GM21619 (cell line): Measurements from ENCODE around the gene SPART.

Experiments used
- ATAC-seq: cut with Tn5 transposase; IDR thresholded peaks from one replicate; pipeline ENCODE4 v1.9.1; 2021; ENCODE audit not compliant: unreplicated experiment

Gene SPART, protein sequence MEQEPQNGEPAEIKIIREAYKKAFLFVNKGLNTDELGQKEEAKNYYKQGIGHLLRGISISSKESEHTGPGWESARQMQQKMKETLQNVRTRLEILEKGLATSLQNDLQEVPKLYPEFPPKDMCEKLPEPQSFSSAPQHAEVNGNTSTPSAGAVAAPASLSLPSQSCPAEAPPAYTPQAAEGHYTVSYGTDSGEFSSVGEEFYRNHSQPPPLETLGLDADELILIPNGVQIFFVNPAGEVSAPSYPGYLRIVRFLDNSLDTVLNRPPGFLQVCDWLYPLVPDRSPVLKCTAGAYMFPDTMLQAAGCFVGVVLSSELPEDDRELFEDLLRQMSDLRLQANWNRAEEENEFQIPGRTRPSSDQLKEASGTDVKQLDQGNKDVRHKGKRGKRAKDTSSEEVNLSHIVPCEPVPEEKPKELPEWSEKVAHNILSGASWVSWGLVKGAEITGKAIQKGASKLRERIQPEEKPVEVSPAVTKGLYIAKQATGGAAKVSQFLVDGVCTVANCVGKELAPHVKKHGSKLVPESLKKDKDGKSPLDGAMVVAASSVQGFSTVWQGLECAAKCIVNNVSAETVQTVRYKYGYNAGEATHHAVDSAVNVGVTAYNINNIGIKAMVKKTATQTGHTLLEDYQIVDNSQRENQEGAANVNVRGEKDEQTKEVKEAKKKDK

DNA sequence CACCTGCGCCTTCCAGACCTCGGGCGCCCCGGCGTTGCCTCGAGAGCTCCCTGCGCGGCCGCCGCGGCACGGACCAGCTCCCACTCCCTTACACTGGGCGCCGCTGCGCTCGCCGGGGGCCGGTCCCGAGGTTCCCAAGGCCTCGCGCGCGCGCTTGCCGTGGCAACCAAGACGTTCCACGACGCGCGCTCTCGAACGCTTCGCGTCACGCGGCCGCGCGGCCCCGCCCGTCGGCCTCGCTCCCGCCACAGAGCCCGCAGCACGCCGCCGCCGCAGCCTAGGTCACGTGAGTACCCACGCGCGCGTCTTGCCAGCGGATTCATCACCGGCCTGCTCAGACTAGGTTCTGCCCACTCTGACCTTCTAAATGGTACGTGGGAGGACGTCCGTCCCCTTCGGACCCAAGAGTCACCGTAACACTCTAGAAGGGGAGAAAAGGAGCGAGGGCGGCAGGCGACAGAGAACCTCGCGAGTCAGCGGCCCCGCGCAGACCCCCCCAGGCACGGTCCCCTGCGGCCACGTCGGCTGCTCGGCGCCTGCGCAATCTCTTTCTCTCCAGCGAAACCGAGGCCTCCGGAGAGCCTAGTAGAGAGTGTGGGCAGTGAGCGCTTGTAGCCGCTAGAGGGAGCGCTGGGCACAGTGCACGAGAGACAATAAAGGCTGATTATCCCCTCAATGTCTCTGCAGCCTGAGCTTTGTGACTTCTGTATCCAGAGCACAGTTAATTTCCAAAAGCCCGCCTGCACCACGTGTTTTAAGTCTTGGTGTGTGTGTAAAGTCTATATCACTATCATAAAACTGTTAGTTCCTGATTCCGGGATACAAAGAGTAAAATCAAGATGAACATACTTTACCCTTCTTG lies at the start of gene SPART:
TSS of gene SPART (minus strand) at position 173 of the 862 bp plus-strand sequence. CDS start 10,564 bp downstream, outside the sequence.
- peak; percentile 96 for ATAC-seq

DNA sequence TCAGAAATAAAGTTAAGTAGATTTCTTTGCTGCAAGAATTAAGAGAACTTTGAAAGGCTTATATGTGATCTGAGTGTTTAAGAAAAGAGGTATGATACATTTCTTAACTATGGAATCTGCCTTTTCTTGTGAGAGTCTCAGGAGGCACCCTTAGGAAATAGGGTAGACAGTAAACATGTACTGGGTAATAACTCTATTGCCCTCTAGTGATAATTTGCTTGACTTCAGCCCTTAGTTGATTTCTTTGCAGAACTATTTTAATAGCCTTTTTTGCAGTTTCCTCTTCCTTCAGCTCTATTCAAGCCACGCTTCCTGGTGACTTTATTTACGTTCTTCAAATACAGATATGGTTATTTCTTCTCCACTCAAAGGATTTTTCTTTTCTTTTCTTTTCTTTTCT lies 49.1 kb upstream of the SPART start:
- no peak for ATAC-seq

DNA sequence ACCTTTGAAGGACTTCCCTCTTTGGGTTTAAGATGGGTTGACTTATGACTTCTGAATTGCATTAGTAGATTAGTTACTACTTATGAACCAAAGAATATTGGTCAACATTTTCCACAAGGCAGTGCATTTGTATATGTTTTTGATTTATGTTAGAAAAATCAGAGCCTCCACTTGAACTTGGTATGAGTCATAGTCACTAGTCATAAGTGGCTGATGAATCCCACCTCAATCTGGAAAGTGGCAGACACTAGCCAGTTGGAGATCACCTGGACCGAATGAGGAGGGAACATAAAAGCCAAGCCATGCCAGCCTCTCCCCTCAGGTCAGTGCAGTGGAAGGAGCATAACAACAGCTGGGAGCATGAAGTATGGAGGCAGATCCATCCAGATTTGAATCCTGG lies 39.3 kb upstream of the SPART start:
- no peak for ATAC-seq

DNA sequence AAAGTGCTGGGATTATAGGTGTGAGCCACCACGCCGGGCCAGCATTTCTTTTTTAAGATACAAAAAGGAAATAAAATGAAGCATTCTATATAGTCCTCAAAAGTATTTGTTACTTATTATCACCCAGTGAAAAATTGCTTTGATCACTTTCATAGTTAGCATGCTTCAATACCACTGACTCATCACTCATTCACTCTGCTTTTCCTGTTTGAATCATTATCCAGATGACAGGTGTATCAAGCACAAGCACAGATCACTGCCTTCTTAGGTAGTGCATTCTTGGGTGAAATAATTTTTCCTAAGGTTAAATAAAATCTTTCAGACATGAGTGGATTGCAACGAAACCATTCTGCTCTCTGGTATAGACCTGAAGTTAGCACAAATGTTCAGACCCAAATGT lies 35.8 kb upstream of the SPART start:
- no peak for ATAC-seq

DNA sequence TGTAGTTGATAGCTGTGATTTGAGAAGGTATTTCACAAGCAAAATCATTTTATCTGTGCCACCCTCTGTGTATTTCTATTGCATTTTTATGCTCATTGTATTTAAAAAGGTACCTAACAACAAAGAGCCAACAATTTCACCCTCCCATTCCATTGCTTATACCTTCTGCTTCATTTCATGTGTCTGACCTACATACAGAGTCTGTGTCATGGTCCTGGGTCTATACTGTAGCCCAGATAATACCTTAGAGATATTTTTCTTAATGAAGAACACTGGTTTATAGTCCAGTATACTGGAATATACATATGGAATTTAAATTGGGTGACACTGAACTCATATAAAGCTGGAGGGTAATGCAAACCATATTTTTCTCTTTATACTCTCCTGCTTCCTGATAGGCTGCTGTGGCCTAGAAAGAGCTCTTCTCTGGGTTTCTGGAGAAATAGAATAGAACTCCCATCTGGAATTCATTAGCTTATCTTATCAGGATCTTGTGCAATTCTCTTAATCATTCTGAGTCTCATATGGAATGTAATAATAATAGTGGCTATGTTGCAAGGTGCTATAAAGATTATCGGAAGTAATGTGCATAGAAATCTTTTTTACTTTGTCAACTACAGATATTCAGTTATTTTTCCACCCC lies 31.8 kb upstream of the SPART start:
- ATAC-seq: no peak

DNA sequence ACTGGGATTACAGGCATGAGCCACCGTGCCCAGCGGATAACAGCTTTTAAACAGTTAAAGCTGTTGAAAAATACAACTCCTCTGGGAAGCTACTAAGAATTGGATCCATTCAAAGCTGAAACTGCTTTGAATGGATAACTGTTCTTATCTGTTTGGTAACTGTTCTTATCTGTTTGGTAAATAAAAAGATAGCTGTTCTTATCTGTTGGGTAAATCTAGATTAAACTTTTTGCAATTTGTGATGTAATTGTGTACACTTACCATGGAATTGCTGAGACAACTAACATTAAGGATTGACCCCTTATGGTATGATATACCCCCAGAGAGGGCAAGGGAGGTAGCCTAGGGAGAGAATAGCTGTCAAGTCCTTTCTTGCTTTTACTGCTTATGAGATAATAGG lies 27.9 kb upstream of the SPART start:
- no peak for ATAC-seq

DNA sequence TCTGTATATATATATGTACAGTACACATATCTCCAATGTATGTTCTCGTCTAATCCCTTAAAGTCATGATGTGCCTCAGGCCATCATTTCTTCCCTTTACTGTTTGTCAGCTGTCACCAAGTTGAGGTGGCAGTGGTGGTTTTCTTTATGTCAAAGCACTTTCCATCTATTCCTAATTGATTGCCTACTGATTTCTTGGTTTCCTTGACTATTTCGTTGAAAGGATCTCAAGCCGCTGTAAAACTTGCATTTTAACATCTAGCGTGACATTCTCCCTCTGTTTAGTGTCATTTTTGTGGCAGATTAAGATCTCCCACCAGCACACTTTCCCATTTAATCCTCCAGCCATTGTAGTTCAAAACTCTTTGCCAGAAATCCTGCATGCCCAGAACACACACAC lies 25.0 kb upstream of the SPART start:
- ATAC-seq: no peak

DNA sequence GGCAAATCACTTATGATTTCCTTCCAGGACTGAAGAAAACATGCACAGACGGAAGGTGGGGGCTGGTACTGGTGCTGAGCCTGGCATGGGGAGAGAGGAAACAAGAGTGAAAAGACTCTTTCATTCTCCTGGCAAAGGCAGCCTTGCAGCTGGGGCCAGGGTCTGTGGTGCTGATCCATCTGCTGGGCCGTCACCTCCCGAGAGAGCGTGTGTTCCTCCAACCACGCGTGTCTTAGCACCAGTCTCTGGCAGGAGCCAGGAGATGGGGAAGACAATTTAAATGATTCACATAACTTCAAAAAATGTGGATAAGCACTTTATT lies 23.9 kb upstream of the SPART start:
- no peak for ATAC-seq

DNA sequence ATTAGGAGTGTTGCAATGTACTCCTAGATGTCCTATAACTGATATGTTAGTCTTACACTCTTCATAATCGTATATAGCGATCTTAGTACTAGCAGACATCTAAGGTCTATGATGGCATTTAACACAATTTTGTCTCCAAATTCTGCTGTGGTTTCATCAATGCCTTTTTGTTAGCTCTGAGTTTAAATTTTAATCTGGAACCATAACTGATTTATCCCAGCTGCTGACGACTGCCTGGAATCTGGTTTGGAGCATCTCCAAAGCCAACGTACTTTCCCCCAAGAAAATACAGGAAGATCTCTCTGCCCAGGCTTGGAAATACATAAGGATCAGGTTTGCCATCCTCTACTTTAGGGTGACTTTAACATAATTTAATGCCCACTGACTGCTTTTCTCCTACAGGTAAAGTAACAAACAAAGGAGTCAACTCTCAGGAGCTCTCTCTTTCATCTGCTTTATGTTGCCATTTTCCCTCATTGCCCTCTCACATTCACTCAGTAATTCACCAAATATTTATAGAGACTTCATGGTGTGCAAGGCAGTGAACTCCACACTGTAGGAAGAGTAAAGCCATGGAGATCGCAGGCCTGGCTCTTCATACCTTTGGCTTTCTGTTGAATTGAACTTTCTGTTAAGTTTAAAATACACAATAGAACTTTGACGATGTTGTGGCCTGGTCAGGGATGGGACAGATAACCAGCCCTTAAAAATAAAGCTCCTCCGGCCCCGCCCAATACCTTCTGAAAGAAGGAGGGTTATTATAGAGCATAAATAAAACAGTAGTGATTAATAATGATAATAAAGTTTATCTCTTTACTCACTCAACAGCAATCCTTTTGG lies 23.3 kb upstream of the SPART start:
- no peak for ATAC-seq

DNA sequence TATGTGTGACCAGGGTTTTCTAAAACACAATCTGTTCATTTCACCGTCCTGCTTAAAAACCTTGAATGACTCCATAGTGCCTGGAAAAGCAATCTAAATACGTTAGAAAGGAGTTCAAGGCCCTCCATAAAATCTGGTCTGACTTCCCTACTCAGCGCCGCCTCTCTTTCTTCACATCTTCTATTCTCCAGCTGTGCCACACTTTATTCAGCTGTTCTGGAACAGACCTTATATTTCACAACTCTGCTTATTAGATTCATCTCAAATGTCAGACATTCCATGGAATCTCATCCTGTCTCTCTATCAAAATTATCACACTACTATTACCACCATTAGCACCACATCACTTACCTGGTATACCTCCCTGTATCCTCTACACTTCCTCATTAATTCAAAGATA lies 19.8 kb upstream of the SPART start:
- no peak for ATAC-seq

DNA sequence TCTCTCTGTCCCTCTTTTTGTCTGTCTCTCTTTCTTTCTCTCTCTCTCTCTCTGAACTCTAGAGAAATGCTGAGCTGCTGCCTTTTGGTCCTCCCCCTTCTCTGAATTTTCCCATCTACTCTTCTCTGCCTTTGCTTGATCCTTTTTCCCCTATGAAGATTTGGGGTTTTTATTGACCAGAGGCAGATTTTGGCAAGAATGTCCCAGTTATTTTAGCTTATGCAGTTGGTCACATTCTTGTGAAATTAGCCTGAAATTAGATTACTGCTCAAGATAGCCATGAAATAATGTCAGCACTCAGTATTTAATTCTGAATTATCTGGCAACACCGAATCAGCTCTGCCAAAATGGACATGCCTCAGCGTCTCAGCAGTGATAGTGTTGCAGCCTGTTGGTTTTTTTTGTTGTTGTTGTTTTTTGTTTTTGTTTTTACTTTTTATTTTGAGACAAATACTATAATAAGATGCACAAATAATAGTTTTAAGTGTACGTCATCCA lies 17.2 kb upstream of the SPART start:
- ATAC-seq: no peak

DNA sequence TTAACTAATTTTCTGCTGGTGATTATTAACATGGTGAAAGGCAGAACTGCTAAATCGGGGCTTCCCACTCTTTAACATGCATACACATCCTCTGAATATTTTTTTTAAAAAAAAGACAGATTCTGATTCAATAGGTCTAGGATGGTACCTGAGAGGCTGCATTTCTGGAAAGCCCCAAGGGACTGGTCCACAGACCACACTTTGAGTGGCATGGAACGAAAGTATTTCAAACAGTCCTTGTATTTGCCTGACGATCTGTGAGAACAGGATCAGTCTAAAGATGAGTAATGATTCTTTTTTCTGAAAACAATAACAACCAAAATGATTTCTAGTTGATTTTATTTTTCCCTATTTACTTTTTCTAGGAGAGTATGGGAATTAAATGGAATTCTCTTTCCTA lies 16.7 kb upstream of the SPART start:
- peak; percentile 54 for ATAC-seq

DNA sequence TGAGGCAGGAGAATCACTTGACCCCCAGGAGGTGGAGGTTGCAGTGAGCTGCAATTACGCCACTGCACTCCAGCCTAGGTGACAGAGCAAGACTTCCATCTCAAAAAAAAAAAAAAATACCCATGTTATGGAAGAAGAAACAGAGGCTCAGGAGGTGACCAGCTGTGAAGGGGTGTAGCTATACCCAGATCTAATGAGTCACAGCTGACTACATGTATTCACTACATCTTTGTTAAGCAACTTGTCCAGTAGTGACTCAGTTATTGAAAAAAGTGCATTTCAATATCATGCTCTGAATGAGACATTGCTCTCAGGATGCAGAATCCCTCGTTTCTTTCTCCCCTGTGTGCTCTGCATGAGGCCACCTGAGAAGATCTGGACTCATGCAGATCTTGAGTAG lies 16.1 kb upstream of the SPART start:
- no peak for ATAC-seq

DNA sequence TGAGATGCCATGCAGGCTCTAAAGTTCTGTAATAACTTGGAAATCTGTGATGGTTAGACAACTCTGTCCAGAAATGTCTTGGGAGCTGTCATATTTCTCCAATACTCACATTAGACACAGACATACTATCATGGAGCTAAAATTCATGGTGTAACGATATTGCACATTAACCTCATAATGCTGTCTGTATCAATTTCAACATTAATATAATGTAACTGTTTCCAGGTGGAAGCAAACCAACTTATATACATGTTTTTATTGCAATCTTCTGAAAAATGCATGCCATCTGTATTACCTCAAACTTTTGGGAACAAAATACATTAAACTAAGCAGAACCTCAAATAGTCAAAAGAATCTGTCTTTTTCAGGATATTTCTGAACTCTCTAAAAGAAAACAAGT lies 14.7 kb upstream of the SPART start:
- ATAC-seq: no peak

DNA sequence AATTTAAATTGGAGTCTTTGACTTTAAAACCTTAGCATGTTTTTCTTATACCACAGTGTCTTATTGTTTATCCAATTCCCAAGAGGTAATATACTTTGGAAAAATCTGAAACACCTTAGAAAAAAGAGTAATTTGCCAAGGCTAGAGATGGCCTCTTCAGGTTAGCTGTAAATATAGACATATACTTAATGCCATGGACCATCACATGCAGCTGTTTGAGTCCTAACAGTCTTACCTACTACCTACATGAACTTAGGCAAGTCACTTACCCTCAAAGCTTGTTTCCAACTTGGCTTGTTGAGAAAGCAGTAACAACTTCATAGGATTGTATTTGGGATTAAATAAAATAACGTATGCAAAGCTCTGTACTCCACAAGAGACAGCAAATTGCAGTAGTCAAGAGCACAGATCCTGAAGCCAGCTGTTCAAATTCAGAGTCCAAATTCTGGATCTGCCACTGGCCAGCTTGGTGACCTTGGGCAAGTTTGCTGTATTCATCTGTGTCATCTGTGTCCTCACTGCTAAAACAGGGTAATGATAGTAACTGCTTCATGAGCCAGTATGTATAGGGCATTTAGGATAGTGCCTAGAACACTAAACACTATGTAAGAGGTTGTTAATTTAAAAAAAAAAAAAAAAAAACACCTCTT lies 13.2 kb upstream of the SPART start:
- ATAC-seq: no peak

DNA sequence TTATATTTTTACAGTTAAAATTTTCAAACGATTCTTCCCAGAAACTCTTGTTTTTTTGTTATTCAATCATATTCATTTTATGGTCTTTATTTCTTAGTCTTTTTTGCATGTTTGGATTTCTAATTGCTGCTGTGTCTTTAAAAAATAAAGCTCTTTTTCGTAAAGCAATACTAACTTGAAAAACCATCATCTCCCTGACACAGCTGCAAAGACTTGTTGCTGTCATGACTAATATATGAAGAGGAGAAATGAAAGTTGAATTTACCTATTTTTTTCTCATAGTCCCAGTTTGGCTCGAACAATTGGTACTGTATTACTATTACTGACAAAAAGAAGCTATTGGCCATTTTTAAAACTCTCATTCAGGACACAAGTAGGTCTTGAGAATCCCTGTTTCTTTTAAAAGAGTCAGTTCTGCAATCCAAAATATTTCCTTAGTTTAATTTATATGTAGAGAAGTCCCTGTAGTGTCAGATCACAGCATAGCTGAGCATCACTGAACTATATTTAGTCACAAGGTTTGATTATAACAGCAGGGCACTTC lies 12.1 kb upstream of the SPART start:
- ATAC-seq: no peak

DNA sequence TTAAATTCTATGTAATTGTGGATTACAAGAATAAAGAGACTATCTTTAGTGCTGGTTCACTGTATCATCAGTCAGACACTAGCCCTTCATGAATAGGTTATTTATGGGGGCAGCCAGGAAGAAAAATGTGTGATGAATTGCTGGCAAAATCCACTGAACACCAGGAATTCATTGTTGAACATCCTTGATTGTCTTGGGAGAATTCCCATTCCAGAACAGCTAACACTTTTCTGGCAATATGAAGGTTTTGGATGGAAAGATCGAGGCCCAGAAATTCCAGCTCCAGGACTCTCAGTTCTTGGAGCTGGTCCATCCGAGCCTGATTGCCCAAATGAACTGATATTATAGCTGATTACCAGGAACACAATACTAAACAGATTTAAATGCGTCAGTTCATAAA lies 11.5 kb upstream of the SPART start:
- no peak for ATAC-seq

DNA sequence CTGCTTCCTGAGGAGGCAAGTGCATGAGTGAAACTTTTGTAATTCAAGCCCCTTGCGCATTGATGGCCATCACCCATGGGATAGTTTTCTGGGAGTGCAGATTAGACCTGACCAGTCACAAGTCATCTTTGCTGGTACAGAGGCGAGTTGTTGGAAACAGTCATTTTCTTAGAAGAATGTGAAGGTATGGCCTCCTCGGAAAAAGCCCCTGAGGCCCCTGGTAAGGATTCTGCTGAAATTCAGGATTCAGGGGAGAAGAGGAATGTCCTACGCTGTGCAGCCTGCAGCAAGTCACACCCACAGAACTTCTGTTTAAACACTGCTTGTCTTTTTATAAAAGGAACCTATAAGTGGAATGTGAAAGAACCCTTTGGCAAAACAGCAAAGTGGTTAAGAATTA lies 11.0 kb upstream of the SPART start:
- ATAC-seq: no peak

DNA sequence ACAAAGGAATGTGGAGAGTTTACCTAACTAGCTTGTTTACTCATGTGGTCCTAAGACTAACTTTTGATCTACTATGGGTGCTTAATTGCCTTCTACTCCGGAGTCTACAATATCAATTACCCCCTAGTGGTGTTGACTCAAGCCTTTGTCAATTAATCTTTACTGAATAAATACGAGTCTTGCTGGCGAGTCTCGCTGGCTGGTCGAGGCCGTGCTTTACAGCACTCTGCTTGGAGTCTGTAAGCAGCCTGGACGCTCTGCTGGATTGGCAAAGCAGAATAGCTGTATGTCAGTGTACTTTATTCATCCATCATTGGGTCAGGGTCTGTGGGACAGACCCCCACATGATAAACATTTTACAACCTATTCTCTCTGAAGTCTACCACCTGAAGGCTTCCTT lies 9.9 kb upstream of the SPART start:
- no peak for ATAC-seq

DNA sequence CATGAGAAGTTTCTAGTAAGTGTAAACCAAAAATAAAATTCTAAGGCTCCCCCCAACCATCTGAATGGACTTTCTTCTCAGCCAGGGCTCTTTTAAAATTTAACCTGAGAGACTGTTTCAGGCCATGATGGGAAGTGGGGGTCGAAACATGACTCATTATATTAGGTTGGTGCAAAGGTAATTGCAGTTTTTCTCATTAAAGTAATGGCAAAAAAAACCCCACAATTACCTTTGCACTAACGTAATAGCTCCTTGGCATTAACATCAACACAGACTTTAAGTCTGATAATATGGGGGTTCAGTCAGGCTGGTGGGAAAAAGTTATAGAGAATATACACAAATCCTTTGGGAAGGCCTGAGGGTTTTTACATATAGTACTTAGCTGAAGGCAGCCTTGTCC lies 9.4 kb upstream of the SPART start:
- no peak for ATAC-seq
